GM12872 (cell line): ENCODE data around the gene ZBTB7C.

ENCODE experiments used
- TF ChIP-seq, protein P1 (sequence below): IDR thresholded peaks from 3 replicates; pipeline ENCODE4 v1.5.1; 2011; ENCODE audit warnings: low read depth, mild to moderate bottlenecking, low read length, moderate library complexity; ENCODE audit not compliant: insufficient read depth

Gene ZBTB7C

DNA sequence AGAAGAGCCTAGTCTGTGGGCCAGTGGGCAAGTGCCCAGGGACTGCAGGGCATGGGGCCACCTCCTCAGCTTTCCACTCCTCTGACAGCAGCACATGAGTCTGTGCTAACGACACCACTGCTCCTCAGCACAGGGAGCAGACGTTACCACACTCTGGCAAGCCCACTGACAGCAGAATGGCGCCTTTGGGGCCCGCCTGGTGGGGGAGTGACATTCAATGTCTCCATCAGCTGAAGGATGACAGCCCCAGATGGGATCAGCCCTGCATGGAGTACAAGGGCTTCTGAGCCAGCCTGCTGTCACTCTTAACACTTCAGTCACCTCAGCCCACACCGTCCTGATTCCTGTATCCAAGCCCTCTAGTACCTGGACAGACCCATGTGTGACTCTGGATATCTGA lies 329.3 kb downstream of the ZBTB7C start:
- TF ChIP-seq, protein P1, sequence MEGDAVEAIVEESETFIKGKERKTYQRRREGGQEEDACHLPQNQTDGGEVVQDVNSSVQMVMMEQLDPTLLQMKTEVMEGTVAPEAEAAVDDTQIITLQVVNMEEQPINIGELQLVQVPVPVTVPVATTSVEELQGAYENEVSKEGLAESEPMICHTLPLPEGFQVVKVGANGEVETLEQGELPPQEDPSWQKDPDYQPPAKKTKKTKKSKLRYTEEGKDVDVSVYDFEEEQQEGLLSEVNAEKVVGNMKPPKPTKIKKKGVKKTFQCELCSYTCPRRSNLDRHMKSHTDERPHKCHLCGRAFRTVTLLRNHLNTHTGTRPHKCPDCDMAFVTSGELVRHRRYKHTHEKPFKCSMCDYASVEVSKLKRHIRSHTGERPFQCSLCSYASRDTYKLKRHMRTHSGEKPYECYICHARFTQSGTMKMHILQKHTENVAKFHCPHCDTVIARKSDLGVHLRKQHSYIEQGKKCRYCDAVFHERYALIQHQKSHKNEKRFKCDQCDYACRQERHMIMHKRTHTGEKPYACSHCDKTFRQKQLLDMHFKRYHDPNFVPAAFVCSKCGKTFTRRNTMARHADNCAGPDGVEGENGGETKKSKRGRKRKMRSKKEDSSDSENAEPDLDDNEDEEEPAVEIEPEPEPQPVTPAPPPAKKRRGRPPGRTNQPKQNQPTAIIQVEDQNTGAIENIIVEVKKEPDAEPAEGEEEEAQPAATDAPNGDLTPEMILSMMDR: no peak

DNA sequence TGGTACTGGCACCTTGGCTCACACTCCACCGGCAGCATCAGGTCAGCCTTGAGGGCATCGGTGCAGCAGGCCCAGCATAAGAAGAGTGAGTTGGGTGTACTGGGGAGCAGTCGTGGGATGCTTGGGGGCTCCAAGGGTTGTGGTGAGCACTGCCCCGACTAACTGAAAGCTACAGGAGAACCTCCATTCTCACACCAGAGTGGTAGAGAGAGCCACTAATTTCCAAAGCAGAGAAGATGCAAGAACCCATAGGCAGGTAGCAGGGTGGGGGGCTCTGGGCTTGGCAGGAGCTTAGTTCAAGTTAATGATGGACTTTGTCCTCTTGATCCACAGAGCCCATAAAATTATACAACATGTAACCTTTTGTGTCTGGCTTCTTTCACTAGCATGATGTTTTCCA lies 330.7 kb downstream of the ZBTB7C start:
- TF ChIP-seq, protein P1: no peak

DNA sequence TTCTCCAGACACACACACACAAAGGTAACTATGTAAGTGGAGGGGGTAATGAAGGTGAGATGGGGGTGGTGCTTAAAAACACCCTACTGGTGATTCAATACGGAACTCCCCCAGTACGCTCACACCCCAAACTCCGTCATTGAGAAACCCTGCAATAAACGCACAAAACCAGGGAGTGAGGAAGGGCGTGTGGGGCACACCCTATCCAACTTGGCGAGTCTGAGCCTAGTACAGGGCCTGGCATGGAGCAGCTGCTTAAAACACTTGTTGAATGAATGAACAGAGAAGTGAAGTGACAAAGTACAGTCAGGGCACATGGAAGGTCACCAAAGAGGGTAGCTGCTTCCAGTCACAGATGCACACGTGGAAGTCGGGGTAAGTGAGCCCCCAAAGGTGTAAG lies 331.9 kb downstream of the ZBTB7C start:
- TF ChIP-seq, protein P1: no peak

DNA sequence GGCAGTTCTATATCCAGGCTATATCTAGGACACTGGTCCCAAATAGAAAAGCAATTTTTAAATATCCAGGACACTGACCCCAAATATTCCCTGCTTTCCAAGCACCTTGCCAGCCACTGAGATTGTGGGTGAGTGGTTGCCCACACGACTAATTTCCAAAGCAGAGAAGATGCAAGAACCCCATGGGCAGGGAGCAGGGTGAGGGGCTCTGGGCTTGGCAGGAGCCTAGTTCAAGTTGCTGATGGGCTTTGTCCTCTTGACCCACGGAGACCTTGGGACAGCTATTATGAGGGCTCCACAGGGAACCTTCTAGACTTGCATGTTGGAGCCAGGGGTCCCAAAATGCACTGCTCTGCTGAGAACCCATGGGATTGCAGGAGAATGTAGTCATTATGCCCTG lies 332.7 kb downstream of the ZBTB7C start:
- TF ChIP-seq, protein P1: no peak

DNA sequence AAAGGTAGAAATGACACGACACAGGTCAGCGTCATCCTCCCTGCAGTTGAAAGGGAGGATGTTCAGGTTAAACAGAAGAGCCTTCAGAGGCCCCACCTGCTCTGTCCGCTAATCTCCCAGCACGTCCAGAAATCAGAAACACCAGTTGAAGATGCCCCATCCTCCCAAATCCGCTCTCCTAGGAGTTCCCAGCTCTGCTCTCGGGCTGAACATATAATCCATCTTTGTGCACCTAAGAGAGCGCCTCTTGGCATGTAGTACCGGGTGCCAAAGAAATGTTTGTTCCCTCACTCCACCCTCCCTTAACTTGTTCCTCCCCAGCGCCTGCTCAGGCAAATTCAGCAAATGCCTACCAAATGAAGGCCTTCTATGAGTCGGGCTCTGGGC lies 333.5 kb downstream of the ZBTB7C start:
- TF ChIP-seq, protein P1: no peak

DNA sequence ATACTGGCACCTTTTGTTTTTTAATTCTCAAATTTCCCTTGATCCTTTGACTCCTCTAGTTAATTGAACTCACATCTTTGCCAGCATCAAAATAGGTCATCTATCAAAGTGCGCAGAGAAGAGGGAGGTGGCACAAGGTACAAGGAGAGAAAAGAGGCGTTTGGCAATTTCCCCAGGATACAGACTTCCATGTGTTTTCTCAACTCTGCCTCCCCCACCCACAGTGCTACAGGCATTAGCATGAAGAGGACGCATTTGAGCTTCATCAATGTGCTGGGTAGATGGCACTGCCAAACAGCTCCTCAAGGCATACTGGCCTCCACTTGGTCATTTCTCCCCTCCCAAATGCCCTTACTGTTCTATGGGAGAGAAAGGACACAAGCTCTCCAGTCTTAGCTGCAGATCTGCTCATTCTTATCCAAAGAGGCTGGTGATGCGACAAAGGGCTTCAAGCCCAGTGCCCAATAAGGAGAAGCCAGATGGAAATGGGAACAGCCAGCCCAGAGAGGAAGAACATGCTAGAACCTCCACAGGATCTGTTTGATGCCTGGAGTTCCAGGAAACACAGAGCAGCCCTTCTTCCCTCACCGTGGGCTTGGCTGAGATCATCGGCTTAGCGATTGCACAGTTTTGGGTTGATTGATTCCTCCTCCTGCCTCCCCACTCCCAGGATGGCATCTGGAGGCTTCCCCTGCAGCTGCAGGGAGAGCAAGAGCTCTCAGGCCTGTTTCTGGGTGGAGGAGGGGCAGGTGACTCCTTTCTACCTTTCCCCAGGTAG lies 334.1 kb downstream of the ZBTB7C start:
- TF ChIP-seq, protein P1: no peak

DNA sequence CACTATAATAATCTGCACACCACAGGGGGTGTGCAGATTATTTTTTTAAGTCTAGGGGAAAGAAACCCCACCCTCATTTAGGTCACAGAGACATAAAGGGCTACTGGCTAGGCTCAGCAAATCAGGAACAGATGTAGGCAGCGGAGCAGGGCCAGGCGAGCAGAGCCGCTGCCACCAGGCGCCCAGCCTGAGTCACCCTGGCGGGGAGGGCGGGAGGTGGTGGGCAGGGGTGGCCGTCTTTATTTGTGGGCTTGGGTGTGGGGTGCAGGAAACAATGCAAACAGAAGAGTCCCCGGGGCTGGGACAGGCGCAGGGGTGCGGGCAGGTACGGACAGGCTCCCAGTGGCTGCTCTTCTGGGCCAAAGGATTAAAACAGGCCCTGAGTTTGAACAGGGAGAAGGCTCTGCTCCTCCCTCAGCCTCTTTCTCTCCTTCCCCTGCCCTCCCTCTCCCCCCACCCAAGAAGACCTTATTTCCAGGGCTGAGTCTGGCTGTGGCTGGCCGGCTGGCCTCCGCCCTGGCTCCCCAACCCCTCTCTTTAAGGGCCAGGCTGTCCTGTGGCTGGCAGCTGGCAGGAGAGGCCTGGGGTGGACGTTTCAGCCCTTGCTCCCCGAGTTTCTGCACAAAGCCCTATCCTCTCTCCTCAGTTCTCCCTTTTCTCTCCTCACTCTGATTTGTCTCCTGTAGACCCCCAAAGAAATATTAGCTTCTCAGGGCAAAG lies 335.8 kb downstream of the ZBTB7C start:
- TF ChIP-seq, protein P1: no peak
